Activated CD4-positive, alpha-beta T cell treated with anti-CD3 and anti-CD28 coated beads for 36 hours (primary cell): Measurements from ENCODE around the gene MROH7. TPM values are rescaled to one million over a fixed set of nuclear protein-coding genes. Genes with fewer than 3 reads are reported as not detected.

ENCODE experiments used
- ATAC-seq: fragments of 200-7000 bp; cut with Tn5 transposase; one replicate; pipeline ENCODE4 v1.10.0; 2021; ENCODE audit warnings: mild to moderate bottlenecking, moderate library complexity
- CTCF ChIA-PET: fragments of 350-600 bp; sonication (Branson Sonifier 250); formaldehyde crosslinking; loops from one replicate; lab custom pipeline; 2021; ENCODE audit warnings: antibody characterized with exemption; lab: Charles Lee
- POLR2A ChIA-PET: fragments of 350-600 bp; sonication (Branson Sonifier 250); formaldehyde crosslinking; loops from one replicate; lab custom pipeline; 2021; ENCODE audit warnings: antibody characterized with exemption, inconsistent platforms; lab: Charles Lee
- DNase-seq: peaks from one replicate; pipeline ENCODE4 v3.0.0-alpha.2; 2020
- H3K27ac Mint-ChIP-seq: one replicate; pipeline ENCODE4 v1.8.0; 2021; ENCODE audit warnings: mixed read lengths
- H3K27me3 Mint-ChIP-seq: one replicate; pipeline ENCODE4 v1.8.0; 2021; ENCODE audit warnings: mixed read lengths
- H3K36me3 Mint-ChIP-seq: one replicate; pipeline ENCODE4 v1.8.0; 2021; ENCODE audit warnings: low read depth, mixed read lengths
- H3K4me1 Mint-ChIP-seq: one replicate; pipeline ENCODE4 v1.8.0; 2021; ENCODE audit warnings: mixed read lengths
- H3K4me3 Mint-ChIP-seq: one replicate; pipeline ENCODE4 v1.8.0; 2021; ENCODE audit warnings: mild to moderate bottlenecking, moderate library complexity, mixed read lengths
- H3K9me3 Mint-ChIP-seq: one replicate; pipeline ENCODE4 v1.8.0; 2021; ENCODE audit warnings: low read depth, mixed read lengths
- intact Hi-C, 2 experiments: fragments of 100-400 bp; cut with DNase I in 1 of 2; cut with micrococcal nuclease in 1 of 2; formaldehyde crosslinking; loops; one replicate each; pipeline versions ENCODE4 v1.14.2 to v1.15.1; 2022 to 2024; cut with DNase I, micrococcal nuclease
- total RNA-seq, 2 experiments: library from RNA; stranded (reverse); gene quantifications; one replicate each; pipeline ENCODE4 v1.2.3, GENCODE V29; 2021

The MROH7 gene
- total RNA-seq, 2 experiments from 2014 or later: 0.16 to 0.25 TPM

GRCh38 chr1:54643736-54644135 lies 2.1 kb downstream of the MROH7 start:
- H3K4me3 Mint-ChIP-seq: no peak overlapping the region
- DNase-seq (no peak), ATAC-seq (no peak)
- no peak overlapping the region for H3K27ac Mint-ChIP-seq
- no peaks in the 10 kb centered on the region for H3K4me1 Mint-ChIP-seq
- ChIA-PET CTCF (no interaction called here), POLR2A (no interaction called here)
- intact Hi-C loops: no loop called here
- H3K27me3 Mint-ChIP-seq: peaks cover 4% of the 10 kb centered on the region
- H3K9me3 Mint-ChIP-seq: peaks cover 6% of the 10 kb centered on the region
- H3K36me3 Mint-ChIP-seq: no peaks in the 10 kb centered on the region

- no peak overlapping the region for H3K27ac Mint-ChIP-seq
- peaks cover 6% of the 10 kb centered on the region for H3K9me3 Mint-ChIP-seq
- ATAC-seq (no peak), DNase-seq (no peak)
- H3K4me1 Mint-ChIP-seq: no peaks in the 10 kb centered on the region
- H3K4me3 Mint-ChIP-seq: no peak overlapping the region
- intact Hi-C loops: no loop called here
- ChIA-PET POLR2A (no interaction called here), CTCF (no interaction called here)
- no peaks in the 10 kb centered on the region for H3K36me3 Mint-ChIP-seq
- peaks cover 2% of the 10 kb centered on the region for H3K27me3 Mint-ChIP-seq
Observed at GRCh38 chr1:54645806-54646676, 4.5 kb downstream of the MROH7 start.

- POLR2A ChIA-PET: no interaction called here
- CTCF ChIA-PET: interaction anchor here (0.5 to 0.8 kb wide), 3 partner anchors 127 to 297 kb away, joined by 3 read pairs; no protein-coding TSS in a partner anchor
- no peaks in the 10 kb centered on the region for H3K4me1 Mint-ChIP-seq
- intact Hi-C loops: no loop called here
- H3K9me3 Mint-ChIP-seq: no peaks in the 10 kb centered on the region
- no peak for ATAC-seq
- no peak for DNase-seq
- peaks cover 7% of the 10 kb centered on the region for H3K27me3 Mint-ChIP-seq
- no peaks in the 10 kb centered on the region for H3K36me3 Mint-ChIP-seq
- no peak overlapping the region for H3K27ac Mint-ChIP-seq
- H3K4me3 Mint-ChIP-seq: no peak overlapping the region
Observed at GRCh38 chr1:54649130-54649898, 7.7 kb downstream of the MROH7 start.

GRCh38 chr1:54649921-54650320 lies 8.3 kb downstream of the MROH7 start:
- DNase-seq (no peak), ATAC-seq (no peak)
- CTCF ChIA-PET: no interaction called here
- Mint-ChIP-seq H3K36me3 (no peaks in the 10 kb centered on the region), H3K4me3 (no peak overlapping the region), H3K27ac (no peak overlapping the region), H3K4me1 (no peaks in the 10 kb centered on the region), H3K27me3 (peaks cover 7% of the 10 kb centered on the region), H3K9me3 (no peaks in the 10 kb centered on the region)
- POLR2A ChIA-PET: no interaction called here
- intact Hi-C loops: no loop called here

- Mint-ChIP-seq H3K36me3 (no peaks in the 10 kb centered on the region), H3K4me3 (no peak overlapping the region), H3K27me3 (peaks cover 7% of the 10 kb centered on the region), H3K4me1 (no peaks in the 10 kb centered on the region), H3K27ac (no peak overlapping the region), H3K9me3 (no peaks in the 10 kb centered on the region)
- no peak for DNase-seq
- intact Hi-C loops: no loop called here
- ChIA-PET POLR2A (no interaction called here), CTCF (no interaction called here)
- ATAC-seq: no peak
Observed at GRCh38 chr1:54650417-54650816, 8.8 kb downstream of the MROH7 start.

GRCh38 chr1:54651608-54652007 lies 10.0 kb downstream of the MROH7 start:
- no peak for DNase-seq
- Mint-ChIP-seq H3K36me3 (no peaks in the 10 kb centered on the region), H3K27me3 (peaks cover 7% of the 10 kb centered on the region), H3K9me3 (no peaks in the 10 kb centered on the region), H3K4me3 (no peak overlapping the region), H3K4me1 (no peaks in the 10 kb centered on the region), H3K27ac (no peak overlapping the region)
- ChIA-PET CTCF (interaction anchor here (1.2 kb wide), 1 partner anchor 21 kb away, joined by 4 read pairs; no protein-coding TSS in a partner anchor), POLR2A (no interaction called here)
- intact Hi-C loops: no loop called here
- ATAC-seq: no peak

- Mint-ChIP-seq H3K4me1 (no peaks in the 10 kb centered on the region), H3K36me3 (no peaks in the 10 kb centered on the region), H3K27me3 (peaks cover 7% of the 10 kb centered on the region), H3K27ac (no peak overlapping the region), H3K4me3 (no peak overlapping the region), H3K9me3 (no peaks in the 10 kb centered on the region)
- POLR2A ChIA-PET: interaction anchor here (0.6 kb wide), 1 partner anchor 278 kb away, joined by 4 read pairs; no protein-coding TSS in a partner anchor
- no peak for DNase-seq
- CTCF ChIA-PET: interaction anchor here (1.2 kb wide), 1 partner anchor 20 kb away, joined by 4 read pairs; no protein-coding TSS in a partner anchor
- ATAC-seq: no peak
- intact Hi-C loops: no loop called here
Observed at GRCh38 chr1:54652168-54652567, 10.6 kb downstream of the MROH7 start.

GRCh38 chr1:54653036-54653435 lies 11.4 kb downstream of the MROH7 start:
- peaks cover 2% of the 10 kb centered on the region for H3K9me3 Mint-ChIP-seq
- no peak overlapping the region for H3K27ac Mint-ChIP-seq
- DNase-seq (no peak), ATAC-seq (no peak)
- H3K4me3 Mint-ChIP-seq: no peak overlapping the region
- ChIA-PET CTCF (interaction anchor here (0.7 kb wide), 1 partner anchor 63 kb away, joined by 4 read pairs; no protein-coding TSS in a partner anchor), POLR2A (no interaction called here)
- intact Hi-C loops: no loop called here
- no peaks in the 10 kb centered on the region for H3K36me3 Mint-ChIP-seq
- no peaks in the 10 kb centered on the region for H3K4me1 Mint-ChIP-seq
- H3K27me3 Mint-ChIP-seq: peaks cover 7% of the 10 kb centered on the region

GRCh38 chr1:54658164-54658913 lies 16.8 kb downstream of the MROH7 start:
- Mint-ChIP-seq H3K4me3 (no peak overlapping the region), H3K9me3 (peaks cover 10% of the 10 kb centered on the region), H3K27ac (no peak overlapping the region), H3K27me3 (peaks cover 3% of the 10 kb centered on the region), H3K4me1 (no peaks in the 10 kb centered on the region), H3K36me3 (no peaks in the 10 kb centered on the region)
- no peak for ATAC-seq
- ChIA-PET CTCF (no interaction called here), POLR2A (no interaction called here)
- DNase-seq: no peak
- intact Hi-C loops: no loop called here

- Mint-ChIP-seq H3K4me3 (no peak overlapping the region), H3K27ac (no peak overlapping the region), H3K4me1 (no peaks in the 10 kb centered on the region), H3K27me3 (peaks cover 3% of the 10 kb centered on the region), H3K9me3 (peaks cover 3% of the 10 kb centered on the region), H3K36me3 (no peaks in the 10 kb centered on the region)
- POLR2A ChIA-PET: no interaction called here
- intact Hi-C loops: no loop called here
- CTCF ChIA-PET: interaction anchor here (0.7 kb wide), 2 partner anchors 110 to 577 kb away, joined by 3 read pairs; no protein-coding TSS in a partner anchor
- DNase-seq (no peak), ATAC-seq (no peak)
Observed at GRCh38 chr1:54663725-54664124, 22.1 kb downstream of the MROH7 start.

GRCh38 chr1:54664364-54664763 lies 22.8 kb downstream of the MROH7 start:
- H3K4me3 Mint-ChIP-seq: no peak overlapping the region
- ATAC-seq: no peak
- no peak overlapping the region for H3K27ac Mint-ChIP-seq
- intact Hi-C loops: no loop called here
- H3K4me1 Mint-ChIP-seq: no peaks in the 10 kb centered on the region
- POLR2A ChIA-PET: no interaction called here
- H3K9me3 Mint-ChIP-seq: peaks cover 3% of the 10 kb centered on the region
- H3K27me3 Mint-ChIP-seq: peaks cover 3% of the 10 kb centered on the region
- DNase-seq: no peak
- H3K36me3 Mint-ChIP-seq: no peaks in the 10 kb centered on the region
- CTCF ChIA-PET: interaction anchor here (1.6 kb wide), 1 partner anchor 10 kb away, joined by 3 read pairs; no protein-coding TSS in a partner anchor
